ENCODE measurements around the gene GTF2A1L.

GTF2A1L gene

GRCh38 chr2:48617618-48618017 is at the start of gene GTF2A1L:
Gene GTF2A1L (plus strand): TSS chr2:48617856. CDS start chr2:48617875, 19 bp downstream.
- no peak within 1 kb of the TSS for H3K4me3 ChIP-seq (ENCODE audit: low read depth, low read length)
- no peak for TF ChIP-seq CTCF (IDR thresholded peaks at IDR 0.05; ENCODE audit: low read depth, low read length, missing control alignments)
- no peak for DNase-seq (ENCODE audit: low read depth)
- in situ Hi-C loops (cut with HindIII; ENCODE audit: low sequenced_read_pairs), result no loop called here

- no peak for DNase-seq (ENCODE audit: low read depth)
- in situ Hi-C loops (cut with HindIII; ENCODE audit: low sequenced_read_pairs), result no loop called here
- TF ChIP-seq CTCF (IDR thresholded peaks at IDR 0.05; ENCODE audit: low read depth, low read length, missing control alignments), result no peak
- H3K4me3 ChIP-seq (ENCODE audit: low read depth, low read length), result no peak overlapping the region
Observed at GRCh38 chr2:48568547-48568946, 49.1 kb upstream of the GTF2A1L start.

- DNase-seq (ENCODE audit: low read depth), result no peak
- in situ Hi-C loops (cut with HindIII; ENCODE audit: low sequenced_read_pairs), result no loop called here
- H3K4me3 ChIP-seq (ENCODE audit: low read depth, low read length), result no peak overlapping the region
- TF ChIP-seq CTCF (IDR thresholded peaks at IDR 0.05; ENCODE audit: low read depth, low read length, missing control alignments), result no peak
Observed at GRCh38 chr2:48569433-48569832, 48.2 kb upstream of the GTF2A1L start.

- TF ChIP-seq CTCF (IDR thresholded peaks at IDR 0.05; ENCODE audit: low read depth, low read length, missing control alignments), result no peak
- H3K4me3 ChIP-seq (ENCODE audit: low read depth, low read length), result no peak overlapping the region
- no peak for DNase-seq (ENCODE audit: low read depth)
- in situ Hi-C loops (cut with HindIII; ENCODE audit: low sequenced_read_pairs), result no loop called here
Observed at GRCh38 chr2:48572816-48573215, 44.8 kb upstream of the GTF2A1L start.

GRCh38 chr2:48574353-48575287 is 43.0 kb upstream of the GTF2A1L start:
- in situ Hi-C loops (cut with HindIII; ENCODE audit: low sequenced_read_pairs), result loop anchor here (25.0 kb wide), 1 partner anchor 112 kb away; no protein-coding TSS in a partner anchor
- DNase-seq (ENCODE audit: low read depth), result no peak
- H3K4me3 ChIP-seq (ENCODE audit: low read depth, low read length), result no peak overlapping the region
- no peak for TF ChIP-seq CTCF (IDR thresholded peaks at IDR 0.05; ENCODE audit: low read depth, low read length, missing control alignments)

GRCh38 chr2:48578313-48578712 is 39.3 kb upstream of the GTF2A1L start:
- no peak for DNase-seq (ENCODE audit: low read depth)

More at GRCh38 chr2:48578313-48578712, 39.3 kb upstream of the GTF2A1L start:
- TF ChIP-seq CTCF (IDR thresholded peaks at IDR 0.05; ENCODE audit: low read depth, low read length, missing control alignments), result no peak
- in situ Hi-C loops (cut with HindIII; ENCODE audit: low sequenced_read_pairs), result loop anchor here (25.0 kb wide), 1 partner anchor 116 kb away; no protein-coding TSS in a partner anchor
- no peak overlapping the region for H3K4me3 ChIP-seq (ENCODE audit: low read depth, low read length)

All from astrocyte of the cerebellum (primary cell).